ENCODE data around the gene PSIP1. TPM values are rescaled to one million over a fixed set of nuclear protein-coding genes. Genes with fewer than 3 reads are reported as not detected.

PSIP1 gene
- total RNA-seq, 1 experiment from 2014 or later, result 42.9 TPM

- no peaks in the 10 kb centered on the region for H3K9me3 ChIP-seq (ENCODE audit: low read length)
- ATAC-seq, result no peak
- no peaks in the 10 kb centered on the region for H3K4me1 ChIP-seq (ENCODE audit: insufficient read depth, low read length)
- no peak overlapping the region for H3K4me2 ChIP-seq (ENCODE audit: low read length)
- TF ChIP-seq EZH2 (IDR thresholded peaks at IDR 0.05; ENCODE audit: low read length, unreplicated experiment) (no peak), EZH2phosphoT487 (IDR thresholded peaks at IDR 0.05; ENCODE audit: borderline replicate concordance, low read length) (no peak), CTCF (conservative IDR thresholded peaks at IDR 0.05; ENCODE audit: low read depth, low read length) (no peak)
- no peaks in the 10 kb centered on the region for H4K20me1 ChIP-seq (ENCODE audit: low read length)
- CTCF ChIA-PET, result no interaction called here
- no TSS peak for BruUV-seq (replicated peaks)
- H2AFZ ChIP-seq (ENCODE audit: low read length), result no peak overlapping the region
- no peaks in the 10 kb centered on the region for H3K79me2 ChIP-seq (ENCODE audit: low read length)
- POLR2A ChIA-PET (ENCODE audit: unreplicated experiment), result no interaction called here
- H3K9ac ChIP-seq (ENCODE audit: low read length), result no peak overlapping the region
- no peaks in the 10 kb centered on the region for H3K9me2 ChIP-seq (replicated peaks; ENCODE audit: low read length)
- no peaks in the 10 kb centered on the region for H3F3A ChIP-seq (ENCODE audit: low read length, unreplicated experiment)
- no peaks in the 10 kb centered on the region for H3K27me3 ChIP-seq (ENCODE audit: low read length)
- DNase-seq, result no peak
- intact Hi-C loops (cut with micrococcal nuclease), result no loop called here
- H3K27ac ChIP-seq (ENCODE audit: low read length), result no peak overlapping the region
- no peaks in the 10 kb centered on the region for H3K36me3 ChIP-seq (ENCODE audit: low read depth, low read length)
- H3K4me3 ChIP-seq (ENCODE audit: low read length), result no peak overlapping the region
These were observed 9.1 kb upstream of the PSIP1 start for GRCh38 chr9:15519831-15520230.

GRCh38 chr9:15513335-15513734 lies 2.6 kb upstream of the PSIP1 start:
- H3K4me3 ChIP-seq (ENCODE audit: low read length), result no peak overlapping the region
- H3F3A ChIP-seq (ENCODE audit: low read length, unreplicated experiment), result no peaks in the 10 kb centered on the region
- TF ChIP-seq EZH2phosphoT487 (IDR thresholded peaks at IDR 0.05; ENCODE audit: borderline replicate concordance, low read length) (no peak), CTCF (conservative IDR thresholded peaks at IDR 0.05; ENCODE audit: low read depth, low read length) (peak; percentile 48), EZH2 (IDR thresholded peaks at IDR 0.05; ENCODE audit: low read length, unreplicated experiment) (no peak)
- H3K79me2 ChIP-seq (ENCODE audit: low read length), result peaks cover 23% of the 10 kb centered on the region
- no peaks in the 10 kb centered on the region for H3K9me3 ChIP-seq (ENCODE audit: low read length)
- H3K9me2 ChIP-seq (replicated peaks; ENCODE audit: low read length), result no peaks in the 10 kb centered on the region
- ChIA-PET CTCF (no interaction called here), POLR2A (ENCODE audit: unreplicated experiment) (no interaction called here)
- ATAC-seq (no peak; the same call in 1 of the 2 replicates), DNase-seq (peak; percentile 50)
- BruUV-seq (replicated peaks), result no TSS peak
- H3K27ac ChIP-seq (ENCODE audit: low read length), result no peak overlapping the region
- H2AFZ ChIP-seq (ENCODE audit: low read length), result no peak overlapping the region
- H3K36me3 ChIP-seq (ENCODE audit: low read depth, low read length), result no peaks in the 10 kb centered on the region
- H3K4me2 ChIP-seq (ENCODE audit: low read length), result no peak overlapping the region
- peaks cover 16% of the 10 kb centered on the region for H4K20me1 ChIP-seq (ENCODE audit: low read length)
- intact Hi-C loops (cut with micrococcal nuclease), result loop anchor here (5.0 kb wide), 1 partner anchor 94 kb away; no protein-coding TSS in a partner anchor
- no peak overlapping the region for H3K9ac ChIP-seq (ENCODE audit: low read length)
- H3K27me3 ChIP-seq (ENCODE audit: low read length), result no peaks in the 10 kb centered on the region
- peaks cover 28% of the 10 kb centered on the region for H3K4me1 ChIP-seq (ENCODE audit: insufficient read depth, low read length)

- BruUV-seq (replicated peaks), result no TSS peak
- Histone ChIP-seq H4K20me1 (ENCODE audit: low read length) (peaks cover 16% of the 10 kb centered on the region), H3K9me2 (replicated peaks; ENCODE audit: low read length) (no peaks in the 10 kb centered on the region), H3F3A (ENCODE audit: low read length, unreplicated experiment) (no peaks in the 10 kb centered on the region), H3K9me3 (ENCODE audit: low read length) (no peaks in the 10 kb centered on the region), H3K9ac (ENCODE audit: low read length) (no peak overlapping the region), H3K79me2 (ENCODE audit: low read length) (peaks cover 28% of the 10 kb centered on the region), H3K27ac (ENCODE audit: low read length) (0 out of 2 replicates have a peak overlapping the region, but pooled peaks have one; percentile 9), H3K4me3 (ENCODE audit: low read length) (no peak overlapping the region), H3K27me3 (ENCODE audit: low read length) (no peaks in the 10 kb centered on the region), H2AFZ (ENCODE audit: low read length) (no peak overlapping the region), H3K36me3 (ENCODE audit: low read depth, low read length) (no peaks in the 10 kb centered on the region), H3K4me1 (ENCODE audit: insufficient read depth, low read length) (peaks cover 28% of the 10 kb centered on the region), H3K4me2 (ENCODE audit: low read length) (no peak overlapping the region)
- ChIA-PET POLR2A (ENCODE audit: unreplicated experiment) (no interaction called here), CTCF (interaction anchor here (1.3 kb wide), 1 partner anchor 30 kb away, joined by 3 read pairs; no protein-coding TSS in a partner anchor)
- intact Hi-C loops (cut with micrococcal nuclease), result loop anchor here (5.0 kb wide), 1 partner anchor 94 kb away; no protein-coding TSS in a partner anchor
- ATAC-seq, result no peak
- DNase-seq, result no peak
- TF ChIP-seq EZH2 (IDR thresholded peaks at IDR 0.05; ENCODE audit: low read length, unreplicated experiment) (no peak), CTCF (conservative IDR thresholded peaks at IDR 0.05; ENCODE audit: low read depth, low read length) (no peak), EZH2phosphoT487 (IDR thresholded peaks at IDR 0.05; ENCODE audit: borderline replicate concordance, low read length) (no peak)
These were observed 2.1 kb upstream of the PSIP1 start for GRCh38 chr9:15512889-15513288.

All from PC-3 (cell line).